Astrocyte (in vitro differentiated cells and primary cell): ENCODE results near the gene CENPE.

Source experiments
- EZH2 ChIP-seq: IDR thresholded peaks from 2 replicates; pipeline ENCODE4 v1.6.1; 2012; ENCODE audit warnings: mild to moderate bottlenecking, low read length, inconsistent platforms; ENCODE audit not compliant: insufficient read depth
- TF ChIP-seq, protein P1 (sequence below): IDR thresholded peaks from 2 replicates; pipeline ENCODE4 v1.5.1; 2011; ENCODE audit warnings: low read depth, mild to moderate bottlenecking, inconsistent platforms, low read length, moderate library complexity; ENCODE audit not compliant: insufficient read depth

DNA sequence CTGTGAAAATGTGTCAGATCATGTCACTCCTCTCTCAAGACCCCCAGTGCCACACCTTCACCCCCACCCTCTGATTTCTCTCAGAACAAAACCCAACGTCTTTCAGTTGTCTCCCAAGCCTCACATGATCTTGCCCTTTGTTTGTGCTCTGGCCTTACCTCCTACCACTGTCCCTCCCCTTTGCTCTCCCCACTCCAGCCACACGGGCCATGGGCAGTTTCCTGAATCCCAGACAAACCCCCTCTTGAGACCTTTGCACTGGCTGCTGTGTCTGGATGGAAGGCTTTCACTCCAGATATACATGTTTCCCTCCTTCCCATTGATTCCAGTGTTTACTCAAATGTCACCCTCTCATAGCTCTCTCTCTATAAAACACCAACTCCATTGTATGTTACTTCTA, 3.6 kb upstream of the CENPE start:
- TF ChIP-seq, protein P1, sequence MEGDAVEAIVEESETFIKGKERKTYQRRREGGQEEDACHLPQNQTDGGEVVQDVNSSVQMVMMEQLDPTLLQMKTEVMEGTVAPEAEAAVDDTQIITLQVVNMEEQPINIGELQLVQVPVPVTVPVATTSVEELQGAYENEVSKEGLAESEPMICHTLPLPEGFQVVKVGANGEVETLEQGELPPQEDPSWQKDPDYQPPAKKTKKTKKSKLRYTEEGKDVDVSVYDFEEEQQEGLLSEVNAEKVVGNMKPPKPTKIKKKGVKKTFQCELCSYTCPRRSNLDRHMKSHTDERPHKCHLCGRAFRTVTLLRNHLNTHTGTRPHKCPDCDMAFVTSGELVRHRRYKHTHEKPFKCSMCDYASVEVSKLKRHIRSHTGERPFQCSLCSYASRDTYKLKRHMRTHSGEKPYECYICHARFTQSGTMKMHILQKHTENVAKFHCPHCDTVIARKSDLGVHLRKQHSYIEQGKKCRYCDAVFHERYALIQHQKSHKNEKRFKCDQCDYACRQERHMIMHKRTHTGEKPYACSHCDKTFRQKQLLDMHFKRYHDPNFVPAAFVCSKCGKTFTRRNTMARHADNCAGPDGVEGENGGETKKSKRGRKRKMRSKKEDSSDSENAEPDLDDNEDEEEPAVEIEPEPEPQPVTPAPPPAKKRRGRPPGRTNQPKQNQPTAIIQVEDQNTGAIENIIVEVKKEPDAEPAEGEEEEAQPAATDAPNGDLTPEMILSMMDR = no peak
- TF ChIP-seq EZH2 = no peak
